HTR-8/SVneo (cell line): ENCODE results near the gene DDI2.
"Not testable (repeated sequence)": the region's sequence is repeated elsewhere in the genome, so short reads cannot be mapped to it uniquely, and the experiment has no call there.

Source experiments
- DNase-seq: peaks from one replicate; pipeline ENCODE4 v3.0.0; 2011; ENCODE audit warnings: low spot score, mixed read lengths; ENCODE audit not compliant: insufficient read length
- FAIRE-seq: peaks from 2 replicates; lab custom pipeline; 2011; peaks lifted over from hg19 to GRCh38; lab: Jason Lieb, UNC

The DDI2 gene

DNA sequence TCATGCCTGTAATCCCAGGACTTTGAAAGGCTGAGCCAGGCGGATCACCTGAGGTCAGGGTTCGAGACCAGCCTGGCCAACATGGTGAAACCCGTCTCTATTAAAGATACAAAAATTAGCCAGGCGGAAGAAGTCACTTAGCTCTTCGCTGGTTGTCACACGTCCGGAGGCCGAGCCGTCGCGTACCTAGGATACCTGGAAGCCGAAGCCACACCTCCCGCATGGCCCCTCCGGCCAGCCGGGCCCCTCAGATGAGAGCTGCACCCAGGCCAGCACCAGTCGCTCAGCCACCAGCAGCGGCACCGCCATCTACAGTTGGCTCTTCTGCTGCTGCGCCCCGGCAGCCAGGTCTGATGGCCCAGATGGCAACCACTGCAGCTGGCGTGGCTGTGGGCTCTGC lies 12.9 kb upstream of the DDI2 start:
- DNase-seq, FAIRE-seq: not testable (repeated sequence)

DNA sequence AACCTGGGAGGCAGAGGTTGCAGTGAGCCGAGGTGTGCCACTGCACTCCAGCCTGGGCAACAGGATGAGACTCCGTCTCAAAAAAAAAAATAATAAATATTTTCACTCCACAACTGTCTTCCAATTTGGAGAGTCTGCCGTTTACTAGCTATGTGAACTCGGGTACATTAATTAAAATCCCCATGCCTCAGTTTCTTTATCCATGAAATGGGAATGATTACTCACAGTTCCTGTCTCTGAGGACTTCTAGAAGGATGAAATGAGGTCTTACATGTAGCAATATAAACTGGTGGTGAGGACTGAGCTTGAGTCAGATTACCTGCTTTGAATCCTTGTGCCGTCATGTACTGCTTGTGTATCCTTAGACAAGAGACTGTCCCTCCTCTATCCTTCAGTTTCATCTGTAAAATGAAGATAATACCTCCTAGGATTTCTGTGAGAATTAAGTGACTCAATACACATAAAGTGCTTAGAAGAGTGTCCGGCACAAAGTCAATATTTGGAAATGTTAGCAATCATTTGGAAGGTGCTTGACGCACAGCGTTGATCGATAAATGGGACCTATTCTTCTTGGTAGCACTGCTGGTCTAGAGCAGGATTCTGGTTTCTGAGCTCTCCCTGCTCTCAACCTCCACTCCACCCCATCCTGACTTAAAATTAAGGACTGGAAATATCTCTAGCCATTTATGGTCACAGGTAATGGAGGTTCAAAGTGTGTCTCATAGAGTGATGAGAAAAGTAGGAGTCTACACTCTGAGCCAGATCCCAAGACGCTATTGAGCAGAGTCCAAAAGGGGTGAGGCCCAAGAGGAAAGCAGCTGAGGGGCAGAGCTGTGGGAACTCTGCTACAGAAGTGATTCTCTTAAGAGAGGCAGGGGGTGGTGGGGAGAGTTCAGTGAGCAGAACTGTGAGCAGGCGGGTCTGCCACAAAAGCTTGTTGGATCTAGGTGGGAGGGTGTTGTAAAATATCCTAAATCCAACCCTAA lies 11.6 kb upstream of the DDI2 start:
- no peak for DNase-seq
- no peak for FAIRE-seq

DNA sequence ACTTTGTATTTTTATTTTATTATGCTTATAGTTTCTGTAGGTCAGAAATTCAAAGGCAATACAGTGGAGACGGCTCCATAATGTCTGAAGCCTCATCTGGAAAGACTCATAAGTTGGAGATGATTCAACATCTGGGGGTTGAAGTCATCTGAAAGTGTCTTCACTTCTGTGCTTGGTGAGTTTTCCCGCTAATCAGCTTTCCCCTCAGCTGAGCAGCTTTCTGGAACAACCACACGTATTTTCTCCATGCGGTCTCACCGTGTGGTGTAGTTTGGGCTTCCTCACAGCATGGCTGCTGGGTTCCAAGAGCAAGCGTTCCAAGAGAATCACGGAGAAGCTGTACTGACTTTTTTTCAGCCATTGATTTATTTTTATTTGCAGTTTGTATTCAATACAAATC lies 7.6 kb upstream of the DDI2 start:
- DNase-seq (no peak), FAIRE-seq (no peak)

DNA sequence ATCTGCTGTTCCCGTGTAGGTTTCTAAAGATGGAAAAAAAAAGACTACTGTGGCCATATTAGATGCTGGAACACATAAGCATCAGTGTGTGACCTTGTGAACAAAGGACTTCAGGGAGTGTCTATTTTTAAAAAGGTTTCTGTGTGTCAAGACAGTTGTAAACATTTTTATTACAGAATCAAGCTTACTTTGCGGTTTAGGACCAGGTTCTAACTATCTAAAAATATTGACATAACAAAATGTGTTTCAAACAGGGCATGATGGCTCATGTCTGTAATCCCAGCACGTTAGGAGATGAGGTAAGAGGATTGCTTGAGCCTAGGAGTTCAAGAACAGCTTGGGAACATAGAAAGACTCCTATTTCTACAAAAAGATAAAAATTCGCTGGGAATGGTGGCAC lies 7.1 kb upstream of the DDI2 start:
- DNase-seq = no peak
- no peak for FAIRE-seq

DNA sequence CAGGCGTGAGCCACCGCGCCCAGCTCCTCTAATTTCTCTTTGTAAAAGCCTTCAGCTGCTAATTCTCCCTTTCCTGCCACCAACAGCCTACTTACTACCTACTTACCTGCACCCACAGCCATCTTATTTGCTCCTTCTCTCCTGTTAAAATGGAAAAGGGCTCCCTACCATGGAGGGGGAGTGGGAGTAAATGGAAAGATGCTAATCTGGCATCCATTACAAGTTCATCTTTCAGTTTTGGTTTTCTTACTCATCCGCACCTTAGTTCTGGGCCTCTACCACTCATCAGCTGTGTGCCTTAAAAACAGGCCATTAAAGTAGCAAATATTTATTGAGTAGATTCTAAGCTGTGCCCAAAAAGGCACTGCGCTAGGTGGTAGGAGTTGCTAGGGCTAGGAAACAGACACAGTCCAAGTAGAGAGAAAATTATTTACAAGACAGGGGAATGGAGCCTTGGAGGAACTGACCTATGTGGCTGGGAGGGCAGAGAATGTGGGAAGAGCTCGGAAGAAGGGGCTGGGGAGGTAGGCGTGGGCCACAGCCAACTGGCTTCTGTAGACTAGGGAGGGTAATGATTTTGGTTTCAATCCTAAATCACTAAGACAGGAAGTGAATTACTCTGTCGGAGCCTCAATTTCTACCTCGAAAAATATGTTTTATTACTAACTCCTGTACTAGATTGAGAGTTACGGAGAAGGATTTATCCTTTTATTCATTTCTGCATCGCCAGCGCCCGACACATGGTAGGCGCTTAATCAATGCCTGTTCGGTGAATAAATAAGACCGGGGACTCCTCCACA lies 685 bp upstream of the DDI2 start:
- DNase-seq = peak; percentile 19
- FAIRE-seq = no peak

DNA sequence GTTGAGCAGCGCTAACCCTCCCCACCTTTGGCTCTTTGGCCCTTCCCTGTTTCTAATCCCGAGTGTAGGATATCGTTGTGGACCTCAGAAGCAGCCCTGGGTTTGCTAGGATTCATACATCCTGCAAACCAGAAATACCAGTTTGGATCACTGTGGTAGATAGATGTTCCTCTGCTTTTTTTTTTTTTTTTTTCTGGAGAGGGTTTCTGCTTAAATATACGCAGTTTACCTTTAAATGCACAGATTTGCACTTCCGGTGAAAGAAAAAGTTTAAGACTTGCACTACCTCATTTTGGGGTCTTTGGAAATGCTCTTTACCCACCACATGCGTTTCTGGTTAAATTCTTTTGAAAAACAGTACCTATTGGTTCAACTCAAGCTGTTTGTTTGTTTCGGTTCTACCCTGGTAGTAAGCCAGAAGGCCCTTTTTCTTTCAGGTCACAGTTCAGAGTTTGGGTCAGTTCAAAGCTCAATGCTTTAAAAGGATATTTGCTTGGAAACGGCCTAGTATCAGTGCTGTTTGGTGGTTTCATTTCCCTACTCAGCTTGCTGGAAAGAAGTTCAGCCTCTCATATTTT lies 908 bp downstream of the DDI2 start:
- DNase-seq = no peak
- no peak for FAIRE-seq

DNA sequence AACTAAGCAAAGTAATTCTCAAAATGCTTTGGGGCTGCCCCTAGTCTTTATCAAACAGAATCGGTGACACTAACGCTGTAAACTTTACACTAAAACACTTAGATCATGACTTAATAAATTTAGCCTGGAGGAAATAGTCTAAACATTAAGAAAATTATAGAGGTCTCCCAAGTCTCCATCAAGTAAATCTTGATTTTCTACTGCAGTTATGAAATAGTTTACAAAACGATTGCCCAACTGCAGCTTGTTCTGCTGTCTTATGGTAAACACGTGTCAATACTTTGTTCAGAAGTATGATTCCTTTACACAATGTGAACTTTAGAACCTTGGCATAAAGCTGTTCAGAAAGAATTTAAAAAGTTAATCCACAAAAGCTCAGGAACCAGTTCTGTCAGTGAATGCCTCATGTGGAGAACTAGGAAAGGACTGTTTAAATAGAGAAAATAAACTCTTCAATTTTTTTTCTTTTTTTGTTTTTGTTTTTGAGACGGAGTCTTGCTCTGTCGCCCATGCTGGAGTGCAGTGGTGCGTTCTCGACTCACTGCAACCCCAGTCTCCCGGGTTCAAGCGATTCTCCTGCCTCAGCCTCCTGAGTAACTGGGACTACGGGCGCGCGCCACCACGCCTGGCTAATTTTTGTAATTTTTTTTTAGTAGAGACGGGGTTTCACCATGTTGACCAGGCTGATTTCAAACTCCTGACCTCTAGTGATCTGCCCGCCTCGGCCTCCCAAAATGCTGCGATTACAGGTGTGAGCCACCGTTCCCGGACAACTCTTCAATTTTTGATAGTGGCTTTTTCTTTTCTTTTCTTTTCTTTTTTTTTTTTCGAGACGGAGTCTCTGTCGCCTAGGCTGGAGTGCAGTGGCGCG lies 1.6 kb downstream of the DDI2 start:
- FAIRE-seq (no peak), DNase-seq (no peak)

DNA sequence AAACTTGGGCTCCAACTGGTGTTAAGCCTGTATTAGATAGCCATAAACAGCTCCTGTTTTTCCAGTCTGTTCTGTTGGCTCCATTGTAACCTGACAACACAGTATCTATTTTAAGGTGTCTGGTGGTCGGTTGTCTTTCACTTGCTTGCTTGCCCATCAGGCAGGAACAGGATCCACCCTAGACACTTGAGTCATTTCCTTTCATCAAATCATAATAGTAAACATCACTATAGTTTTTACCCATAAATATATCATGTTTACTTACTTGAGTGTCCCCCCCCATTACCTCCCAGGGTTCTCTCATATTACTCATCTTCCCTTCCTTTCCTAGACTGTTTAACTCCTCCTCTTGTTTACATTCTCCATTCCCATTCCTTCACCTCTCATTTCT lies 2.9 kb downstream of the DDI2 start:
- peak; percentile 55 for DNase-seq

DNA sequence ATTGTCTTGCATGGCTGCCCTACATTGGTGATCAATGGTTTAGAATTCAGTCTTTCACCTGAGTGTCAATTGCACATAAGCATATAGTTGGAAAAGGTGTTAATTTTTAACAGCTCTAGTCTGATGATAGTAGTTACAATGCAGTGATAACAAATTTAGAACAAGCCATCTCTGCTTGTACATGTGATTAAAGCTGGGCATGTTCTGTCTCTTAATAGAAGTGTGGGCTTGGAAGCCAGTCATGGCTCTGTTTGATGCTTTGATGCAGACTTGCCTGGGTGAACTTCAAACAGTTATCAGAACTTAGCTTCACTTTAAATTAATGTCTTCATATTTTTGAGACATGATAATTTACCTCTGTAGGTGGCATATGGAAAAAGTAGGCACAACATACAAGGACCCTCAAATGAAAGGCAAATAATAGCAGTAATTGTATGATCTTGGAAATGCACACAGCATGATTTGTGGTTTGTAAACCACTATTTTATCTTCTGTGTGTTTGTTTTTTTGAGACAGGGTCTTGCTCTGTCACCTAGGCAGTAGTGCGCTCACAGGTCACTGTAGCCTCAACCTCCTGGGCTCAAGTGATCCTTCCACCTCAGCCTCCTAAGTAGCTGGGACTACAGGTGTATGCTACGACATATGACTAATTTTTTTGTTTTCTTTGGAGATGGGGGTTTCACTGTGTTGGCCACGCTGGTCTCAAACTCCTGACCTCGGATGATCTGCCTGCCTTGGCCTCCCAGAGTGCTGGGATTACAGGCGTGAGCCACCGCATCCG lies 3.8 kb downstream of the DDI2 start:
- FAIRE-seq (no peak), DNase-seq (no peak)

More for the DNA sequence above, 2.9 kb downstream of the DDI2 start:
- no peak for FAIRE-seq

DNA sequence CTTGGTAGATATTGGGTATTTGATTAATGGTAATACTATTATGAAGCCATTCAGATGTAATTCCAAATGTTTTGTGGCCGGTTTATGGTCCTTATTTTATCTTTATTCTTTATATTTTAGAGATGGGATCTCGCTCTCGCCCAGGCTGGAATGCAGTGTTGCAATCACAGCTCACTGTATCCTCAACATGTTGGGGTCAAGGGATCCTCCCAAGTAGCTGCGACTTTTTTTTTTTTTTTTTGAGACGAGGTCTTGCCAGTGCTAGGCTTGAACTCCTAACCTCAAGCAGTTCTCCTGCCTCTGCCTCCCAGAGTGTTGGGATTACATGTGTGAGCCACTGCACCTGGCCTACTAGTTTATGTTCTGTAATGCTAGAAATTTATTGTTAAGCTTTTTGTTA lies 4.7 kb downstream of the DDI2 start:
- no peak for FAIRE-seq

DNA sequence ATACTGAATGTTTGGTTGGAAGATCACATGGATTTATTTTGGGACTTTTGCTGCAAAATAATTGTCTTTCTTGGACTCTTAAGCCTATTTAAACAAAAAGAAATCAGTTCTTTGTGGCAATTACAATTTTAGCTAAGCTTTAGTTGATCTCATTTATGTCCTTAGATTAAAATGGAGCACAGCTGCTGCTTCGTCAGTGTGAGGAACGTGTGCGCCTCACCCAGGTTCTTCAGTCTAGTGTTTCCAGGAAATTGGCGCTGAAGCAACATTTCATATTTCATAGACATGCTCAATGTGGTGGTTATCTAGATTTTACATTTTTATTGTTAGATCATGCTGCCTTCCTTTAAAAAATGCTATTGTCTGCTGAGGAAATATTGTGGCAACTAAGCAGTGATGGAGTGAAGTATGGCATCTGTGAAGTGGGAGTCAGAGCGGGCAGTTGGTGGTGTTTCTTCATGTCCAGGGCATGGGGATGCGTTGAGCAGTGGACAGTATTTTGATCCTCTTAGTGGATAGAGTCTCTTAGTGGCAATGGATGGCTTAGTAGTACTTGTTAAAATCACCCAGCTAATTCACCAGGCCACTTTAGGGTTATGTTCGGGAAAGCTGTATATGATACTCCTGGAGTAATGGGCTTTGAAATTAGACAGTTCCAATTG lies 5.6 kb downstream of the DDI2 start:
- no peak for FAIRE-seq
- no peak for DNase-seq

More for the DNA sequence above, 4.7 kb downstream of the DDI2 start:
- DNase-seq = no peak

DNA sequence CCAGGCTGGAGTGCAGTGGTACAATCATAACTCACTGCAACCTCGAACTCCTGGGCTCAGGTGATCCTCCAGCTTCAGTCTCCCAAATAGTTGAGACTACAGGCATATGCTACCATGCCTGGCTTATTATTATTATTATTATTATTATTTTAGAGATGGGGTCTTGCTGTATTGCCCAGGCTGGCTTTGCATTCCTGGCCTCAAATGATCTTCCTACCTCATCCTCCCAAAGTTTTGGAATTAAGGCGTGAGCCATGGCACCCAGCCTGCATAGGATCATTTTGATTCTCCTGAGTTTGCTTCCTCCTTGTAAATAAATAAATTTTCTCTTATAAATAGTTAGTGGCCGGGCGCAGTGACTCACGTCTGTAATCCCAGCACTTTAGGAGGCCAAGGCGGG lies 6.2 kb downstream of the DDI2 start:
- no peak for FAIRE-seq
- no peak for DNase-seq

DNA sequence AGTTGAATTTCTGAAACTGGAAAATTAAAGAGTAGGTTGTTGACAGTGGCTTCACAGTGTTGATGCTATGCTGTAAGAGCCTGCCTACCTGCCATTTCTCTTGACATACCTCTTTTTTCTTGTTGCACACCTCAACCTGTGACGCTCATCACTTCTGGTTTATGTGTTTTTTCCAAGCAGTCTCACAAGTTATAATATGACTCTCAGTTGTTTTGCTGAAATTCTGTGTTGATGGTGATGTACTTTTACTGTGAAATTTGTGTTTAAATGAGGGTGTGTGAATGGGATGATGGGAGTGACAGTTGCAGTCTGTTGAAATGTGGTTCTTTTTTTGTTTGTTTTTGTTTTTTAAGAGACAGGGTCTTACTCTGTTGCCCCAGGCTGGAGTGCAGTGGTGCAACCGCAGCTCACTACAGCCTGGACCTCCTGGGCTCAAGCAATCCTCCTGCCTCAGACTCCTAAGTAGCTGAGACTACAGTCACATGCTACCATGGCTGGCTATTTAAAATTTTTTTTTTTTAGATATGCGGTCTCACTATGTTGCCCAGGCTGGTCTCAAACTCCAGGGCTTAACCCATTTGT lies 7.0 kb downstream of the DDI2 start:
- no peak for DNase-seq
- no peak for FAIRE-seq

DNA sequence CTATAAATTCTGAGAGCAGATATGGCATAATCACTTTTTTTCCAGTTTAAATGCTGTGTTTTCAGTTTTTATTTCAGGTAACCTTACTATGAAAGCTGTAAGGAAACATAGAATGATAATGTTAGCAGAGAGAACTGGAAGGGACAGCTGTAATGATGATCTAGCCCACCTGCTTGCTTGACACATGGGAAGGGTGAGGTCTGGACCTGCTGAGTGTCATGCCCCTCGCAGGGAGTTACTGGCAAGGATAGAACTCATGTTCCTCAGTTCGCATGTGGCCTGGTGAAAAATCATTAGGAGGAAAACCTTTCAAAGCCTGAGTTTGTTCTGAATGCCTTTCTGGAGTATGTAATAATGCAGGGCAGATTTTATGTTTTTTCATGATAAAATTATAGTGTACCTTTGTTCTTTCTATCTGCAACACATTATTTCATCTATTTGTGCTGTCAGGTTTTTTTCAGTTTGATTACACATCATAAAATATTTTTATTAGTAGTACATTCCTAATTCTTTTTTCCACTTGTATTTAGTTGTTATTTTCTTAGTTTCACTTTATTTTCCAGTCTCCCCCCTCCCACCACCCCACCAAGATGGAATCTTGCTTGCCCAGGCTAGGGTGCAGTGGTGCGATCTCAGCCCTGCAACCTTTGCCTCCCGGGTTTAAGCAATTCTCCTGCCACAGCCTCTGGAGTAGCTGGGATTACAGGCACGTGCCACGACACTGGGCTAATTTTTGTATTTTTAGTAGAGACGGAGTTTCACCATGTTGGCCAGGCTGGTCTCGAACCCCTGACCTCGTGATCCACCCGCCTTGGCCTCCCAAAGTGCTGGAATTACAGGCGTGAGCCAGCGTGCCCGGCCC lies 8.0 kb downstream of the DDI2 start:
- DNase-seq (no peak), FAIRE-seq (no peak)

DNA sequence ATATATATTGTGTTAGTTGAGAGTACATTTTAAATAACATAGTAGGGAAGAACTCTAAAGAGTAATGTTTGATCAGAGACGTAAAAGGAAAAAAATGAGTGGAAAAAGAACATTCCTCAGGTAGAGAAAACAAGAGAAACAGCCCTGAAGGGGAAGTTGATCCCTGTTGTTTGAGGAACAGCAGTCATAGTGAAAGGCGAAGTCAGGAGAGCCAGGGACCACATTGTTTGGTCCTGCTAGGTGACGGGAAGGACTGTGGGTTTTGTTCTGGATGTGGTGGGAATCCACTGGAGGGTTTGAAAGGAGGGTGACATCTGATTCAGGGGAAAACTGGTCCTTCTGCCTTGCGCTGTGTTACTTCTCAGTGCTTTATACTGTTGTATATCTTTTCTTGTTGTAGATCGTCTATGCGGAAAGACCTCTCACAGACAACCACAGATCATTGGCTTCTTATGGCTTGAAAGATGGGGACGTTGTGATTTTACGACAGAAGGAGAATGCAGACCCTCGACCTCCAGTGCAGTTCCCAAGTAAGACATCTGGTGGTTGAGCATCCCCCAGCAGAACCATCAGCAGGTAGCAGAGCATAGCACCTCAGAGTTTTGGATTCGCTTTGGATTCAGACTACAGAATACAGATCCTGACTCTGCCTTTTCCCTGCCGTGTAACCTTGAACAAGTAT lies 9.2 kb downstream of the DDI2 start:
- DNase-seq (no peak), FAIRE-seq (no peak)

DNA sequence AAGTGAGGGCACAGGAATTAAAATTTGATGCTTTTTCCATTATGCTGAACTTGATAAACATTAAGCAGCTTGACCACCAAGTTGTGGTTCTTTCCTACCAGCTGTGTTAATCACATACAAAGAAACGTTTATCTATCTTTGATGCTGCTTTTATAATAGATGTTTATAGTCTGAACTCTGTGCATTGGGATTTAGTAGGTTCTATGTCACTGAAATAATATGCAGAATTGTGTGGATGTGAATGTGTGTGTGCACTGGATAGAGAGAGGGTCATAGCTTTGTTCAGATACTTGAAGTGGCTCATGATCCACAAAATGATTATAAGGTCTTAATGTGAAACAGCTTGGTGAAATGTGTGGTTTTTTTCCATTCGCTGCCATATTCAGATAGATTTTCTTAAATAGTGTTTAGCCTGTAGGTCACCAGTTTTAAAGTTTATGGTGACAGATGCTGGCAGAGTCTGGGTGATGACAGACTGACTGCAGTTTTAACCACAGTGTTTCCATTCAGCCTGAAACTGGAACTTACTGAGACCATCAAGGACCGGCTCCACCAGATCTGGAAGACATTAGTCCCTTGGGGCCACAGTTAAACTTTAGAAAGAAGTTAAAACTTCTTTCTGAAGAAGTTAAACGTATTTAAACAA lies 10.2 kb downstream of the DDI2 start:
- FAIRE-seq (no peak), DNase-seq (no peak)
